AG09309 (cell line): ENCODE results near the gene TSPAN15.

Source experiments
- DNase-seq: peaks from one replicate; pipeline ENCODE4 v3.0.0-alpha.2; 2010; ENCODE audit warnings: low read depth
- H3K4me3 ChIP-seq: 2 replicates; pipeline ENCODE4 v1.5.1; 2011; ENCODE audit warnings: mild to moderate bottlenecking, low read depth, low read length, moderate library complexity; ENCODE audit not compliant: control insufficient read depth
- TF ChIP-seq, protein P1 (sequence below): IDR thresholded peaks from 2 replicates; pipeline ENCODE4 v1.5.1; 2011; ENCODE audit warnings: mild to moderate bottlenecking, low read depth, low read length, inconsistent platforms; ENCODE audit not compliant: insufficient read depth, control insufficient read depth; ENCODE audit errors: missing control alignments

Gene TSPAN15

DNA sequence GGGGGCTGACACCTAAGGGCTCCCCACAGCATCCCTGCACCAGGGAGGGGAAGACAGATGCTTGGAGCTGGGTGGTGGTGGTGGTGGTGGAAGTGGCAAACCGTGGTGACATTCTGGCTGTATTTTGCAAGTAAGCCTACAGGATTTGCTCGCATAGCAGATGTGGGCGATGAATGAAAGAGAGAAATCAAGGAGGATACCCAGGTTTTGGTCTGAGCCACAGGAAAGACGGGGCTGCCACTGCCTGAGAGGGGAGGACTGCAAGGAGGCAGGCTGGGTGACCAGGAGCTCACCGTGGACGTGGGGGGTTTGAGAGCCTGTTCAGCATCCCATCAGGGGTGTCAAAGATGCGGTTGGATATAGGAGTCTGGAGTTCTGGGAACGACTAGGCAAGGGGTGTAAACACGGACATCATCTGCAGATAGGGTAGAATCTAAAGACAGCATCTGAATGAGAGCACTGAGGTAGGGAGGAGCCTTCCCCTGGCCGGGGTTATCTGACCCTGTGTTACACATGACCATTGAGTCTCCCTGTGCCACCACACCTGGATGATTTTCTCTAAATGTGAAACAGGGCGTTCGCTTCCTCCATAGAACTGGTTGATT, 49.7 kb downstream of the TSPAN15 start:
- TF ChIP-seq, protein P1, sequence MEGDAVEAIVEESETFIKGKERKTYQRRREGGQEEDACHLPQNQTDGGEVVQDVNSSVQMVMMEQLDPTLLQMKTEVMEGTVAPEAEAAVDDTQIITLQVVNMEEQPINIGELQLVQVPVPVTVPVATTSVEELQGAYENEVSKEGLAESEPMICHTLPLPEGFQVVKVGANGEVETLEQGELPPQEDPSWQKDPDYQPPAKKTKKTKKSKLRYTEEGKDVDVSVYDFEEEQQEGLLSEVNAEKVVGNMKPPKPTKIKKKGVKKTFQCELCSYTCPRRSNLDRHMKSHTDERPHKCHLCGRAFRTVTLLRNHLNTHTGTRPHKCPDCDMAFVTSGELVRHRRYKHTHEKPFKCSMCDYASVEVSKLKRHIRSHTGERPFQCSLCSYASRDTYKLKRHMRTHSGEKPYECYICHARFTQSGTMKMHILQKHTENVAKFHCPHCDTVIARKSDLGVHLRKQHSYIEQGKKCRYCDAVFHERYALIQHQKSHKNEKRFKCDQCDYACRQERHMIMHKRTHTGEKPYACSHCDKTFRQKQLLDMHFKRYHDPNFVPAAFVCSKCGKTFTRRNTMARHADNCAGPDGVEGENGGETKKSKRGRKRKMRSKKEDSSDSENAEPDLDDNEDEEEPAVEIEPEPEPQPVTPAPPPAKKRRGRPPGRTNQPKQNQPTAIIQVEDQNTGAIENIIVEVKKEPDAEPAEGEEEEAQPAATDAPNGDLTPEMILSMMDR, result no peak
- no peak for DNase-seq
- H3K4me3 ChIP-seq, result no peak overlapping the region

GRCh38 chr10:69501657-69502056, 50.4 kb downstream of the TSPAN15 start:
- TF ChIP-seq, protein P1, result no peak
- no peak overlapping the region for H3K4me3 ChIP-seq

GRCh38 chr10:69502589-69502988, 51.3 kb downstream of the TSPAN15 start:
- no peak for DNase-seq

More at GRCh38 chr10:69501657-69502056, 50.4 kb downstream of the TSPAN15 start:
- no peak for DNase-seq

GRCh38 chr10:69503001-69503895, 52.0 kb downstream of the TSPAN15 start:
- DNase-seq, result no peak
- no peak overlapping the region for H3K4me3 ChIP-seq
- TF ChIP-seq, protein P1, result no peak

More at GRCh38 chr10:69502589-69502988, 51.3 kb downstream of the TSPAN15 start:
- no peak overlapping the region for H3K4me3 ChIP-seq
- TF ChIP-seq, protein P1, result no peak

DNA sequence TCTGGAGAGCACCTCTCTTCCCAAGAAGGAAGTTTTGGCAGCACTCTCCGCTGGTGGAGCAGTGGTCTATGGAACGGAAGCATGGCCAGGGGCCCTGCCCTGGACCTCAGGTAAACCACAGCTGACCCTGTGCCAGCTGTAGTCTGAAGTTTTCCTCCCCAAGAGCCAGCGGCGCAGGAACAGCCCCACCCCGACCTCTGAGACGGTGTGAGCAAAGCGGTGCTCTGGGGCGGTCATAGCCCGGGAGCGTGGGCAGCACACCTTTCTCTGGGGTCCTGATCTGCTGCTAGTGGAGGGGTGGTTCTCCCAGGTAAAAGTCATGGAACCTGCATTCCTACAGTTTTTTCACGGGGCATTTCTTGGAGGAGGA, 52.6 kb downstream of the TSPAN15 start:
- H3K4me3 ChIP-seq, result no peak overlapping the region
- no peak for DNase-seq
- TF ChIP-seq, protein P1, result no peak

DNA sequence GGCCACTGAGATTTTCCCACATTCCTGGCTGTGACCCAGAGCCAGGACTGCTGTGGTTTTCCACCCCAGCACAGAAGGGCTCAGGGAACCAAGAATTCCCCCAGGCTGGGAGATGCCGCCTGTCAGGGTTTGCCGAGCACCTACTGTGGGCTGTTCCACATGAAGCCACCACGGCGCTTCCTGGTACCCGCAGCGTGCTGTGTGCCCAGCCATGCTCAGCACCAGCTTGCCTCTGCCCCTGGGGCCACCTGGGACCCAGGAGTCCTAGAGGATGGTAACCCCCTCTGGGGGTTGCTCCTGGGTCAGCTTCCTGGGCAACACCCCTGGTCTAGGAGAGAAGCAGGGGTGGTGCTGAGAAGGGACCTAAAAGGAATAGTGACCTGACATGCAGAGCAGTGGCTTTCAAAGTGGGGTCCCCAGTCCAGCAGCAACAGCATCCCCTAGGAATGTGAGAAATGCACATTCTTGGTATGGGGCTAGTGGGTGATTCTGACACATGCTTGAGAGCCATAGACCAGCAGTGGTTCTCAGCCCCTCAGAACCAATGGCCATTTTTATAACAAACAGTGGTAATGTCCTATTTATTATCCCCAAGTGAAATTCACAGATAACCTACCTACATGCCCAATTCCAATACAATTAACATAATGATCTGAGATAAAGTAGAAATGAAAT, 53.4 kb downstream of the TSPAN15 start:
- H3K4me3 ChIP-seq, result no peak overlapping the region
- DNase-seq, result no peak
- TF ChIP-seq, protein P1, result no peak
